DOHH2 (cell line): Measurements from ENCODE around the gene EIF2B2.

ENCODE experiments used
- H3F3A ChIP-seq: fragments of 200-600 bp; sonication (generic), shearing (Covaris generic); 2 replicates; pipeline ENCODE4 v1.6.0; 2016; ENCODE audit warnings: antibody characterized with exemption, mild to moderate bottlenecking; ENCODE audit not compliant: control insufficient read depth, insufficient read depth
- H3K27ac ChIP-seq: fragments of 200-600 bp; sonication (generic); 2 replicates; pipeline ENCODE4 v1.5.1; 2014; ENCODE audit warnings: low read depth, mild to moderate bottlenecking, low read length, moderate library complexity
- H3K27me3 ChIP-seq: fragments of 200-600 bp; sonication (generic); 2 replicates; pipeline ENCODE4 v1.6.1; 2014; ENCODE audit warnings: mild to moderate bottlenecking, low read length, mixed read lengths; ENCODE audit not compliant: control insufficient read depth
- H3K36me3 ChIP-seq: fragments of 200-600 bp; sonication (generic); 2 replicates; pipeline ENCODE4 v1.6.1; 2014; ENCODE audit warnings: mild to moderate bottlenecking, low read length, moderate library complexity, mixed read lengths; ENCODE audit not compliant: control insufficient read depth
- H3K4me1 ChIP-seq: fragments of 200-600 bp; sonication (generic); 2 replicates; pipeline ENCODE4 v1.6.1; 2014; ENCODE audit warnings: mild to moderate bottlenecking, low read length, mixed read lengths; ENCODE audit not compliant: control insufficient read depth
- H3K4me2 ChIP-seq: fragments of 200-600 bp; sonication (generic); 2 replicates; pipeline ENCODE4 v1.6.0; 2014; ENCODE audit warnings: mild to moderate bottlenecking, low read length, moderate library complexity
- H3K4me3 ChIP-seq: fragments of 200-600 bp; sonication (generic); 2 replicates; pipeline ENCODE4 v1.5.1; 2014; ENCODE audit warnings: mild to moderate bottlenecking, low read length, mixed read lengths
- H3K79me2 ChIP-seq: fragments of 200-600 bp; sonication (generic); 2 replicates; pipeline ENCODE4 v1.6.1; 2014; ENCODE audit warnings: mild to moderate bottlenecking, low read length, mixed read lengths; ENCODE audit not compliant: control insufficient read depth
- H3K9me2 ChIP-seq: fragments of 200-600 bp; sonication (generic); replicated peaks from 2 replicates; pipeline ENCODE4 v1.6.1; 2014; ENCODE audit warnings: mild to moderate bottlenecking, low read length, mixed read lengths; ENCODE audit not compliant: control insufficient read depth
- H3K9me3 ChIP-seq: fragments of 200-600 bp; sonication (generic); 2 replicates; pipeline ENCODE4 v1.6.1; 2014; ENCODE audit warnings: antibody characterized with exemption, low read length, mixed read lengths; ENCODE audit not compliant: control insufficient read depth, insufficient read depth
- H4K20me1 ChIP-seq: fragments of 200-600 bp; sonication (generic); 2 replicates; pipeline ENCODE4 v1.6.0; 2014; ENCODE audit warnings: low read depth, mild to moderate bottlenecking, antibody characterized with exemption, low read length, moderate library complexity; ENCODE audit not compliant: control insufficient read depth, insufficient read depth
- EZH2phosphoT487 ChIP-seq: fragments of 200-600 bp; sonication (generic); IDR thresholded peaks from 2 replicates; pipeline ENCODE4 v1.6.1; 2017; ENCODE audit warnings: borderline replicate concordance, mild to moderate bottlenecking, antibody characterized with exemption, low read length, moderate library complexity, mixed read lengths
- TF ChIP-seq, protein P1 (sequence below): fragments of 200-600 bp; sonication (generic); IDR thresholded peaks from one replicate; pipeline ENCODE4 v1.5.1; 2014; ENCODE audit warnings: antibody characterized with exemption, mild to moderate bottlenecking, low read depth, low read length; ENCODE audit not compliant: poor library complexity, severe bottlenecking

EIF2B2 gene

DNA sequence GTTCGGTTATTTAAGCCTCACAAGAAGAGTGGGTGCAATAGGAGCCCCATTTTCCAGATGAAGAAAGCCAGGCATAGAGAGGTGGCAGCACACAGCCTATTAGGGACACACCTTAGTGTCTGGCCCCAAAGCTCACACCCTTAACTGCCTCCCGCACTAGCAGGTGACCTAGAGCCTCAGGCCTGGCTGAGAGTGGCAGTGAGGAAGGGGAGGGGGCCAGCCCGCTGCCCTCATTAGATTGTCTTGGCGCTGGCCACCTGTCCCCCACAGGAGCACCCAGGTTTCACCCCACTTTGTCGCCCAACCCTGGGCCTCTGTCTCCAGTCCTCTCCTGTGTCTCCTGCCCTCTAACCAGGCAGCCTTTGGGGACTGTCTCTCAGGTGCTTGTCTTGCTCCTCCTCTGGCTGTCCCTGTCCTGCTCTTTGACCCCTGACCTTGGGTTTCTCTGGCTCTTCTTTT is 28.8 kb upstream of the EIF2B2 start:
- Histone ChIP-seq H3K4me3 (no peak overlapping the region), H3K36me3 (no peaks in the 10 kb centered on the region), H3K27me3 (peaks cover 6% of the 10 kb centered on the region; the same call in 1 of the 2 replicates), H3K9me3 (no peaks in the 10 kb centered on the region), H3K9me2 (no peaks in the 10 kb centered on the region), H4K20me1 (no peaks in the 10 kb centered on the region), H3K4me1 (peaks cover 8% of the 10 kb centered on the region), H3K27ac (no peak overlapping the region), H3F3A (no peaks in the 10 kb centered on the region), H3K4me2 (no peak overlapping the region), H3K79me2 (no peaks in the 10 kb centered on the region)
- TF ChIP-seq, protein P1, sequence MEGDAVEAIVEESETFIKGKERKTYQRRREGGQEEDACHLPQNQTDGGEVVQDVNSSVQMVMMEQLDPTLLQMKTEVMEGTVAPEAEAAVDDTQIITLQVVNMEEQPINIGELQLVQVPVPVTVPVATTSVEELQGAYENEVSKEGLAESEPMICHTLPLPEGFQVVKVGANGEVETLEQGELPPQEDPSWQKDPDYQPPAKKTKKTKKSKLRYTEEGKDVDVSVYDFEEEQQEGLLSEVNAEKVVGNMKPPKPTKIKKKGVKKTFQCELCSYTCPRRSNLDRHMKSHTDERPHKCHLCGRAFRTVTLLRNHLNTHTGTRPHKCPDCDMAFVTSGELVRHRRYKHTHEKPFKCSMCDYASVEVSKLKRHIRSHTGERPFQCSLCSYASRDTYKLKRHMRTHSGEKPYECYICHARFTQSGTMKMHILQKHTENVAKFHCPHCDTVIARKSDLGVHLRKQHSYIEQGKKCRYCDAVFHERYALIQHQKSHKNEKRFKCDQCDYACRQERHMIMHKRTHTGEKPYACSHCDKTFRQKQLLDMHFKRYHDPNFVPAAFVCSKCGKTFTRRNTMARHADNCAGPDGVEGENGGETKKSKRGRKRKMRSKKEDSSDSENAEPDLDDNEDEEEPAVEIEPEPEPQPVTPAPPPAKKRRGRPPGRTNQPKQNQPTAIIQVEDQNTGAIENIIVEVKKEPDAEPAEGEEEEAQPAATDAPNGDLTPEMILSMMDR: no peak
- no peak for TF ChIP-seq EZH2phosphoT487

DNA sequence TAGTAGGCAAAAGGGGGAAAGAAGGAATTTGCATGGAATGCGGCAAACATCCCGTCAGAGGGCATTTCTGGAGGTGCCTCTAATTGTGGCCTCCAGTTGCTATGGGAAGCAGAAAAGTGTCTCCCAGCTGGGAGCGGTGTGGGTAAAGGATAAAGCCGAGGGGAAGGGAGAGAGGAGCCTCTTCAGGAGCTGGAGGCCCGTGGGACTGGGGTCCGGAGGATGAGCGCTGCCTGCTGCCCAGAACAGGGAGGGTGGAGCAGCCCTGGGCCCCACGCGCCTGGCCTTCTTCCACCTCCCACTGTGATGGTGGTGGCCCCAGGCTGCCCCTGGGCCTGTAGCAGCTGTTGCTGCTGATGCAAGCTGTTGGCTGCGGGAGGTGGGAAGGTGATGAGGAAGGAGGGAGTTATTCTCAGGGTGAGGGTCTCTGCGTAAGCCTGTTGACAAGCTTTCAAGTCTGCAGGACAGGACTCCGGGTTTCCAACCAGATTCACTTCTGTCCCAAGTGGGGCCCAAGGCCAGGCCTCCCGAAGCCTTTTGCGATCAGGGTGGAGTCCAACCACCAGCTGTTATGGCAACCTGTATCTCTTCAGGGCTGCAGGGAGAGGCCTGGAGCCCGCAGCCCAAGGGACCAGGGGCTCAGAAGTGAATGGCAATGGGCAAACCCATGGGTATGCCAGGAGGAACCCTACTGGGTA is 28.2 kb upstream of the EIF2B2 start:
- no peak for TF ChIP-seq EZH2phosphoT487
- TF ChIP-seq, protein P1: no peak
- no peaks in the 10 kb centered on the region for H3K36me3 ChIP-seq
- H3K9me3 ChIP-seq: no peaks in the 10 kb centered on the region
- H3K4me3 ChIP-seq: no peak overlapping the region
- no peaks in the 10 kb centered on the region for H3K79me2 ChIP-seq
- H3K4me2 ChIP-seq: no peak overlapping the region
- H3F3A ChIP-seq: no peaks in the 10 kb centered on the region
- H3K27me3 ChIP-seq: peaks cover 6% of the 10 kb centered on the region; the same call in 1 of the 2 replicates
- no peak overlapping the region for H3K27ac ChIP-seq
- H3K4me1 ChIP-seq: peaks cover 8% of the 10 kb centered on the region
- no peaks in the 10 kb centered on the region for H4K20me1 ChIP-seq
- H3K9me2 ChIP-seq: no peaks in the 10 kb centered on the region

DNA sequence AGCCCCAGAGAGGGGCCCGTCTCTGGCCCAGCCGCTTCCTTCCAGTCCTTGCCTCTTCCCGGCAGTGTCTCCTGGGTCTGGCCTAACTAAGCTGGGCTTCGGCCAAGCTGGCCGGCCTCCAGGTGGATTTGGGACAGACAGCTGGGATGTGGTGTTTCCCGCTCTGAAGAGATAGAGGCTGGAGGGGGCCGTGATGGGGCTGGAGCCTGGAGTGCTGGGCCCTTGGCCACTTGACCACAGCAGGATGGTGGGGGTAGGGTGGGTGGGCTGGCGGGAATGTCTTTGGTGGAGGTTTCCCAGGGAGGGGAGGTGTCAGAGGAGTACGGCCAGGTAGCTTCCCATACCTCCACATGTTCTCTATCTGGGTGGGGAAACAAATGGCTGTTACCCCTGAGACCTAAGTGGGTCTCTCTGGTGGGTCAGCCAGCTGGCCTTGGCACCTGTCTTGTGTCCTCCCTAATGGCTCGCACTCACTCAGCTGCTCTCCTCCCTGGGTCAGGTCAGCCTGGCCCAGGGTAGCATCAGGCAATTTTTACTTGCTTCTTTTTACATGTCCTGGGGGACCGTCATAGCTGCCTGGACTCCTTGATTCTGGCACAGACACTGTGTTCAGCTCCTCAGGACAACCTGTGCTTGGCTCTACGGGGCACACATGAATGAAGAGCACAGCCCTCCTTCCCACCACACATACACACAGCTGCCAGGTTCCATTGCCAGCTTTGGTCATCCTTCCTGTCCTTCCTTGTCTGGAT is 27.5 kb upstream of the EIF2B2 start:
- Histone ChIP-seq H3K79me2 (no peaks in the 10 kb centered on the region), H3F3A (no peaks in the 10 kb centered on the region), H3K4me3 (no peak overlapping the region), H4K20me1 (no peaks in the 10 kb centered on the region), H3K36me3 (no peaks in the 10 kb centered on the region), H3K4me2 (no peak overlapping the region), H3K9me2 (no peaks in the 10 kb centered on the region), H3K4me1 (peaks cover 8% of the 10 kb centered on the region), H3K27ac (no peak overlapping the region), H3K9me3 (no peaks in the 10 kb centered on the region), H3K27me3 (peaks cover 4% of the 10 kb centered on the region; the same call in 1 of the 2 replicates)
- TF ChIP-seq, protein P1: no peak
- TF ChIP-seq EZH2phosphoT487: no peak
